Activated T-cell treated with anti-CD3 and anti-CD28 coated beads, Interleukin-2, amount 50 U/mL, for 1 hour (primary cell): ENCODE data around the gene VAC14.
"Not testable (repeated sequence)": the region's sequence is repeated elsewhere in the genome, so short reads cannot be mapped to it uniquely, and the experiment has no call there.

Experiments used
- DNase-seq: peaks from one replicate; pipeline ENCODE4 v3.0.0-alpha.2; 2020

The VAC14 gene

GRCh38 chr16:70677499-70678120 is 123.3 kb downstream of the VAC14 start:
- DNase-seq = no peak

- no peak for DNase-seq
These were observed 124.1 kb downstream of the VAC14 start for GRCh38 chr16:70676675-70677498.

- DNase-seq = no peak
These were observed 125.0 kb downstream of the VAC14 start for GRCh38 chr16:70675851-70676513.

GRCh38 chr16:70674221-70675014 is 126.5 kb downstream of the VAC14 start:
- DNase-seq = no peak

- not testable (repeated sequence) for DNase-seq
These were observed 130.0 kb downstream of the VAC14 start for GRCh38 chr16:70670938-70671337.

- no peak for DNase-seq
These were observed 130.8 kb downstream of the VAC14 start for GRCh38 chr16:70670175-70670574.

DNA sequence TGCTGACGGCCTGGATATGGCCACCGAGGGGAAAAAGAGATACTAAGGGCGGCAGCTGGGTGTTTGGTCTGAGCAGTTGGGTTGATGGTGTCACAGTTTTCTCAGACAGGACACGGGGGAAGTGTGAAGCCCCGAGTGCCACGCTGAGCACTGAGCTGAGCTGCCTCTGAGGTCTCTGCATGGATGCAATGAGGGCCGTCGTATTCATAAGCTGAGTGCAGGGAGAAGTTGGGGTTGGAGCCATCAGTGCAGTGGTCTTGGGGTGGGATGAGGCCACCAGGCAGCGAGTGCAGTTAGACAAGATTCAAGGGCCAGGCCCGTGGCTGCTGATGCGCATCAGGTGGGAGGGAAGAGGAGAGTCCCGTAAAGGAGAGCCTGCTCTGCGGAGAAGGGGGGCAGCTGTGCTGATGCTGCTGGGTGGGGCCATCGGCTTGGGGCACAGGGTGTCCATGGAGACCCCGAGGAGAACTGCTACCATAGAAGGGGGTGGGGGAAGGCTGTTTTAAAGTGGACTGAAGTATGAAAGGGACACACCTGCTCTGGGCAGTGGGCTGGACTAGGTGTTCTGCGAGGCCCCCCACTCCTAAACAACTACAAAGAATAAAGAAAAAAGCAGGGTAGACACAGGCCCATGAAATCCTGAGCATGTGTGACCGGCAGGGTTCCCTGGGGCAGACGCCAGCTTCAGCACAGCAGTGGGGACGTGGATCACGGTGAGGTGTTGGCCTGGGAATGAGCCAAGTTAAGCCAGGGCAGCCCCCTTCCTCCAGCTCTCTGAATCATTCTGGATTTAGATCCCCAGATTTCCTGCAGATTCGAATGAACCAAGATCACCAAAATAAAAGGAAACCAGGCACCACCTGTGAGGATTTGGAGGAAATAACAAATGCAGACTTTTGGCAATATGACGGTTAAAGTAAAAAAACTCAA is 134.9 kb downstream of the VAC14 start:
- DNase-seq = no peak

- DNase-seq = no peak
These were observed 135.8 kb downstream of the VAC14 start for GRCh38 chr16:70665113-70665694.

DNA sequence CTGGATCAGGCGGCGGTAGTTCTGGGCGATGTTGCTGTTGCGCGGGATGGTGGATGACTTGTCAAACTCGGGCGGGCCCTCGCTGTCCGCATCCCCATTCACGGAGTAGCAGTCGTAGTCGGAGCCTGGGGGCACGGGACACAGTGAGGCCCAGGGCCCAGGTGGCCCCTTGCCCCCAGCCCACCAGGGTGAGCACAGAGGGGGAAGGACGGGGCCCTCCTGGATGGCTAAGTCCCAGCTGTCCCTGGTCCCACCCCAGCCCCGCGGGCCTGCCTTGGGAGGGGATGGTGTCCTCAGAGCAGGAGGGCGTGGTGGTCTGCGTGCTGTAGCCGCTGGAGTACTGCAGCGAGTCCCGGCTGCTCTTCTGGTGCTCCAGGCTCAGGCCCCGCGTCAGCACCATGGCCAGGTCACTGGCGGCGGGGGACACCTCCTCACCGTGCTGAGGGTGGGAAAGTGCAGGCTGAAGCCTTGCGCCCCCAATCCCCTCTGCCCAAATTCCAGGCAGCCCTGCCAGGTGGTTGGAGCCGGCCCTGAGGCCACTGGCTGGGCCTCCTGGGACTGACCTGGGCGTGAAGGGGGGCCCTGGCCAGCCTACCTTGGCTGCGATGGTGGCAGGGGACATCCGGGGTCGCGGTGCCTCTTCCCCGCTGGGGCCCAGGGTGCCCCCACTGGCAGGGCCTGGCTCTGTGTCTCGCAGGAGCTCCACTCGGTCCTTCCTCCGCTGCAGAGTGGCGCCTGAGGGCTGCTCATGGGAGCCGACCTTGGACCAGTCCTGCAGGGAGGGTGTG is 136.4 kb downstream of the VAC14 start:
- no peak for DNase-seq

DNA sequence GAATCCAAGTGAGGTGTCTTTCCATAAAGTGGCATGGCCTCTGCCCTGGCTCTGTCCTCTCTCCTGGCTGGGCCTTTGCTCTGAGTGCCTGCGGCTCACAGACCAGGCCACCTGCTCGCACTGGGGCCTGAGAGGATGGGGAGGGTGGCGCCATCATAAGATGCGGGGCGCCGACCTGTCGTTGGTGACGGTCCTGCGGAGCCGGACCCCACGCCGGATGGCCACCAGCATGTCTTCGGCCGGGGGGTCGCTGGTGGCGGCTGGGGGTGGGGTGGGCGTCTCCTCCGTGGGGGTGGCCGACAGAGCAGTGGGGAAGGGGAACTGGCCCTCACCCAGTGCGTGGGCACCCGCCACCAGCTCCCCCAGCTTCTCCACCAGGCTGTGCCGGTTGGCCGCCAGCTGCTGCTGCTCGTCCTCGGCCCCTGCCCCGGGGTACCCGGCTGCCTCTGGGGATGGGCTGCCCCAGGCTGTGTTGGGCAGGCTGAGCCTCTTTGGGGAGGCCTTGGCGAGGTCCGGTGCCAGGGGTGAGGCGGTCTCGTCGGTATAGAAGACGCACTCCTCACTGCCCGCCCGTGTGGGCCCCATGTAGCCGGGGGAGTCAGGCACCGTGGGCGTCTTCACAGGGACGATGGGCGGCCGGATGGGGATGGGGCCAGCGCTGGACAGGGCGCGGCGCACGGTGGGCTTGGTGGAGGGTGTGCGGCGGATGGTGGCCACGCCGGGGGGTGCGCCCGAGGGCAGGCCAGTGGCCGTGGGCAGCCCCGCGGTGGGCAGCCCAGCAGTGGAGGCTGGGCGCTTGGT is 137.2 kb downstream of the VAC14 start:
- no peak for DNase-seq

GRCh38 chr16:70662991-70663523 is 137.9 kb downstream of the VAC14 start:
- DNase-seq = no peak

DNA sequence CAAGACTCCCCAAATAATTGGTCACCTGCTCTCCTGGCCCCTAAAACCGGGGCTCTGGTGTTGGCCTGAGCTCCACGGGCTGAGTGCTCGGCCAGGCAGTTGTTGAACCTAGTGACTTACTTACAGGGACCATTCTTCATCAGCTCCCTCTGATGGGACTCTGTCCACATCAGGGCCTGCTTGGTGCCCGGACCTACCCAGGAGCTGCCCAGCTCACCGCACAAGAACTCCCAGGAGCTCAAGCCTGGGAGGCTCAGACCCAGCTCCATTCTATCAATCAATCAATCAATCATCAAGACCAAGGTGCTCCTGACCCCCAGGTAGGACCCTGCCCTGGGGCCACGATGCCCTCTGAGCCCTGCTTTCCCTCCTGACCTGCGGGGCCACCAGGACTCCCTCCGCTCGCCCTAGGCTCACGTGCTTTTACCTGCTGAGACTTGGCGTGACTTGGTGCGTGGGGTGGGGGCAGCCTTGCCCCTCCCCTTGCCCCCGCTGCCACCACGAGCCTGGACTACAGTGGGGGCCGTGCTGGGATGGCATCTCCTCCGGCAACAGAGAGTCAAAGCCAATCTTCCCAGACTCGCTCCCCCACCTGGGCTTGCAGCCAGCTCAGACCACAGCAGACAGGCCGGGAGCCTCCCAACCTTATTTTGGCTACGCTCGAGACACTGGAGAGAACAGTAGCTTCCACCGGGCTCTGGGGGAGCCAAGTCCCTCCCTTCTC is 138.9 kb downstream of the VAC14 start:
- no peak for DNase-seq

- no peak for DNase-seq
These were observed 139.4 kb downstream of the VAC14 start for GRCh38 chr16:70661534-70661917.

- no peak for DNase-seq
These were observed 140.1 kb downstream of the VAC14 start for GRCh38 chr16:70660672-70661350.

DNA sequence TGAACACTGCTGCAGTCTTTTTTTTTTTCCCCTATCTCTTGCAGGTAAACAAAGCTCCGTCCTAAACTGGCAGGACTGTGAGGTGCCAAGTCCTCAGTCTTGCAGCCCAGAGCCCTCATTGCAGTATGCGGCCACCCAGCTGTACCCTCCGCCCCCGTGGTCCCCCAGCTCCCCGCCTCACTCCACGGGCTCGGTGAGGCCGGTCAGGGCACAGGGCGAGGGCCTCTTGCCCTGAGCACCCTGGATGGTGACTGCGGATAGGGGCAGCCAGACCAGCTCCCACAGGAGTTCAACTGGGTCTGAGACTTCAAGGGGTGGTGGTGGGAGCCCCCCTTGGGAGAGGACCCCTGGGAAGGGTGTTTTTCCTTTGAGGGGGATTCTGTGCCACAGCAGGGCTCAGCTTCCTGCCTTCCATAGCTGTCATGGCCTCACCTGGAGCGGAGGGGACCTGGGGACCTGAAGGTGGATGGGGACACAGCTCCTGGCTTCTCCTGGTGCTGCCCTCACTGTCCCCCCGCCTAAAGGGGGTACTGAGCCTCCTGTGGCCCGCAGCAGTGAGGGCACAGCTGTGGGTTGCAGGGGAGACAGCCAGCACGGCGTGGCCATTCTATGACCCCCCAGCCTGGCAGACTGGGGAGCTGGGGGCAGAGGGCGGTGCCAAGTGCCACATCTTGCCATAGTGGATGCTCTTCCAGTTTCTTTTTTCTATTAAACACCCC is 140.8 kb downstream of the VAC14 start:
- DNase-seq = no peak

DNA sequence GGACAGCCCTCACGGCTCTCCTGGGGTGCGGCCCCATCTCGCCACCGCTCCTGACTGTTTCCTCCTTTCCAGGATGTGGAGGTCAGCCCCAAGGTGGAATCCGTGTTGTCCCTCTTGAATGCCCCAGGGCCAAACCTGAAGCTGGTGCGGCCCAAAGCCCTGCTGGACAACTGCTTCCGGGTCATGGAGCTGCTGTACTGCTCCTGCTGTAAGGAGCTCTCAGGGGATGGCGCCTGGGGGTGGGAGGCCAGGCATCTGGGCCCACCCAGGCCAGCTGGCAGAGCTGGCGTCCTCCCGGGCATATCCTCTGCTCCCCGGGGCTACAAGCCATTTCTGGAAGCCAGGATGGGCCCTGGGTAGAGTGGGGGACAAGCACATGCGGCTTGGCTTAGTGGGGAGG is 141.4 kb downstream of the VAC14 start:
- no peak for DNase-seq

- DNase-seq = no peak
These were observed 142.0 kb downstream of the VAC14 start for GRCh38 chr16:70658921-70659320.

- no peak for DNase-seq
These were observed 143.0 kb downstream of the VAC14 start for GRCh38 chr16:70657956-70658355.
